Measurements from ENCODE around the gene IFT122. TPM values are rescaled to one million over a fixed set of nuclear protein-coding genes. Genes with fewer than 3 reads are reported as not detected.

Gene IFT122
- total RNA-seq, 6 experiments from 2014 or later: 7.1 to 16.8 (median 11.5) TPM

- H3K27ac ChIP-seq: peak overlapping the region in 2 of 3 donors; percentile 11 to 51
- H3K4me3 ChIP-seq: no peak overlapping the region
- intact Hi-C loops (cut with DNase I): no loop called here
- H3K4me1 ChIP-seq: peaks cover 0 to 23% (median 9%) of the 10 kb centered on the region in 4 donors
- 100% methylated on average over 1 of the region's 1 CpG for WGBS (ENCODE audit: insufficient coverage, low coverage, low lambda C conversion rate, missing lambda C conversion rate)
- DNase-seq (no peak), ATAC-seq (no peak)
- no peaks in the 10 kb centered on the region for H3K9me3 ChIP-seq
- H3K36me3 ChIP-seq: no peaks in the 10 kb centered on the region
- TF ChIP-seq POLR2A (IDR thresholded peaks at IDR 0.05): no peak
- TF ChIP-seq CTCF (IDR thresholded peaks at IDR 0.05): no peak
- no peaks in the 10 kb centered on the region for H3K27me3 ChIP-seq
These were observed 21.0 kb downstream of the IFT122 start for GRCh38 chr3:129461022-129461421.

GRCh38 chr3:129461461-129462146 is 21.6 kb downstream of the IFT122 start:
- H3K4me3 ChIP-seq: no peak overlapping the region
- peak overlapping the region; percentile 11 to 51 (median 17) for H3K27ac ChIP-seq
- ATAC-seq (peak; percentile 51 to 70 (median 64)), DNase-seq (no peak)
- WGBS (ENCODE audit: insufficient coverage, low coverage, low lambda C conversion rate, missing lambda C conversion rate): 63% methylated on average over 6 of the region's 6 CpGs
- intact Hi-C loops (cut with DNase I): no loop called here
- no peak for TF ChIP-seq POLR2A (IDR thresholded peaks at IDR 0.05)
- TF ChIP-seq CTCF (IDR thresholded peaks at IDR 0.05): no peak
- H3K4me1 ChIP-seq: peaks cover 0 to 23% (median 9%) of the 10 kb centered on the region in 4 donors
- no peaks in the 10 kb centered on the region for H3K9me3 ChIP-seq
- no peaks in the 10 kb centered on the region for H3K27me3 ChIP-seq
- no peaks in the 10 kb centered on the region for H3K36me3 ChIP-seq

- TF ChIP-seq CTCF (IDR thresholded peaks at IDR 0.05): no peak
- Histone ChIP-seq H3K4me1 (peaks cover 0 to 26% (median 10%) of the 10 kb centered on the region in 4 donors), H3K9me3 (no peaks in the 10 kb centered on the region), H3K36me3 (no peaks in the 10 kb centered on the region), H3K27ac (peak overlapping the region in 1 of 3 donors; percentile 51), H3K27me3 (no peaks in the 10 kb centered on the region), H3K4me3 (no peak overlapping the region)
- ATAC-seq (peak; percentile 48 to 74 (median 64)), DNase-seq (peak in 1 of 3 donors; percentile 65)
- intact Hi-C loops (cut with DNase I): no loop called here
- WGBS (ENCODE audit: insufficient coverage, low coverage, low lambda C conversion rate, missing lambda C conversion rate): 36% methylated on average over 3 of the region's 3 CpGs
These were observed 22.4 kb downstream of the IFT122 start for GRCh38 chr3:129462361-129462968.

- H3K9me3 ChIP-seq: no peaks in the 10 kb centered on the region
- H3K27ac ChIP-seq: peak overlapping the region in 1 of 3 donors; percentile 51
- H3K4me1 ChIP-seq: peaks cover 0 to 32% (median 13%) of the 10 kb centered on the region in 4 donors
- no peaks in the 10 kb centered on the region for H3K27me3 ChIP-seq
- WGBS (ENCODE audit: insufficient coverage, low coverage, low lambda C conversion rate, missing lambda C conversion rate): 100% methylated on average over 3 of the region's 3 CpGs
- no peak overlapping the region for H3K4me3 ChIP-seq
- H3K36me3 ChIP-seq: no peaks in the 10 kb centered on the region
- DNase-seq: no peak
- TF ChIP-seq CTCF (IDR thresholded peaks at IDR 0.05): no peak
- TF ChIP-seq POLR2A (IDR thresholded peaks at IDR 0.05): no peak
- intact Hi-C loops (cut with DNase I): no loop called here
- no peak for ATAC-seq
These were observed 23.1 kb downstream of the IFT122 start for GRCh38 chr3:129463094-129463493.

All from right lobe of liver (tissue), 6 donors.